PFSK-1 (cell line): ENCODE data around the gene FMNL2.

ENCODE experiments used
- POLR2AphosphoS5 ChIP-seq: IDR thresholded peaks from 2 replicates; pipeline ENCODE4 v1.6.1; 2012; ENCODE audit warnings: low read depth, mild to moderate bottlenecking, control low read depth, low read length, moderate library complexity
- REST ChIP-seq, 2 experiments: IDR thresholded peaks; 2 replicates each; pipeline versions ENCODE4 v1.6.1 to v1.8.0; 2011 to 2012; ENCODE audit warnings: low read depth in 2 of 2, low read length in 2 of 2, control low read depth in 1 of 2, inconsistent platforms in 1 of 2, mild to moderate bottlenecking in 1 of 2, moderate library complexity in 1 of 2; ENCODE audit not compliant: insufficient read depth in 1 of 2
- SIN3A ChIP-seq: IDR thresholded peaks from 2 replicates; pipeline ENCODE4 v1.6.1; 2012; ENCODE audit warnings: mild to moderate bottlenecking, low read length, moderate library complexity, borderline replicate concordance; ENCODE audit not compliant: insufficient read depth
- TAF1 ChIP-seq: IDR thresholded peaks from 2 replicates; pipeline ENCODE4 v1.6.1; 2012; ENCODE audit warnings: low read length, control low read depth, borderline replicate concordance; ENCODE audit not compliant: insufficient read depth

- TF ChIP-seq POLR2AphosphoS5 (no peak), SIN3A (no peak), TAF1 (no peak), REST (IDR thresholded peaks at IDR 0.05; ENCODE audit: insufficient read depth in 1 of 2, low read depth in 2 of 2, low read length in 2 of 2) (no peak)
Measured at GRCh38 chr2:152548111-152548875, 213.3 kb downstream of the FMNL2 start.
